ENCODE results near the gene TBXA2R.
"Not testable (repeated sequence)": the region's sequence is repeated elsewhere in the genome, so short reads cannot be mapped to it uniquely, and the experiment has no call there.

Gene TBXA2R

GRCh38 chr19:3606690-3607289 is at the start of gene TBXA2R:
Gene TBXA2R (minus strand): TSS chr19:3606875. CDS start chr19:3600634, 6,241 bp downstream.
- DNase-seq (ENCODE audit: low read depth): peak; percentile 28

- DNase-seq (ENCODE audit: low read depth): no peak
Observed at GRCh38 chr19:3656073-3656746, 49.5 kb upstream of the TBXA2R start.

GRCh38 chr19:3655402-3656072 is 48.9 kb upstream of the TBXA2R start:
- DNase-seq (ENCODE audit: low read depth): no peak

- DNase-seq (ENCODE audit: low read depth): no peak
Observed at GRCh38 chr19:3653865-3654513, 47.3 kb upstream of the TBXA2R start.

- no peak for DNase-seq (ENCODE audit: low read depth)
Observed at GRCh38 chr19:3653081-3653795, 46.6 kb upstream of the TBXA2R start.

GRCh38 chr19:3652422-3652821 is 45.7 kb upstream of the TBXA2R start:
- no peak for DNase-seq (ENCODE audit: low read depth)

- DNase-seq (ENCODE audit: low read depth): no peak
Observed at GRCh38 chr19:3651684-3652083, 45.0 kb upstream of the TBXA2R start.

- no peak for DNase-seq (ENCODE audit: low read depth)
Observed at GRCh38 chr19:3649888-3650287, 43.2 kb upstream of the TBXA2R start.

GRCh38 chr19:3648037-3648905 is 41.6 kb upstream of the TBXA2R start:
- DNase-seq (ENCODE audit: low read depth): no peak

GRCh38 chr19:3647102-3647501 is 40.4 kb upstream of the TBXA2R start:
- not testable (repeated sequence) for DNase-seq (ENCODE audit: low read depth)

GRCh38 chr19:3646336-3647092 is 39.8 kb upstream of the TBXA2R start:
- no peak for DNase-seq (ENCODE audit: low read depth)

- no peak for DNase-seq (ENCODE audit: low read depth)
Observed at GRCh38 chr19:3645726-3646125, 39.1 kb upstream of the TBXA2R start.

- DNase-seq (ENCODE audit: low read depth): no peak
Observed at GRCh38 chr19:3645067-3645396, 38.4 kb upstream of the TBXA2R start.

GRCh38 chr19:3644351-3645066 is 37.8 kb upstream of the TBXA2R start:
- DNase-seq (ENCODE audit: low read depth): no peak

- no peak for DNase-seq (ENCODE audit: low read depth)
Observed at GRCh38 chr19:3643674-3644313, 37.1 kb upstream of the TBXA2R start.

- no peak for DNase-seq (ENCODE audit: low read depth)
Observed at GRCh38 chr19:3642987-3643673, 36.5 kb upstream of the TBXA2R start.

GRCh38 chr19:3642296-3642695 is 35.6 kb upstream of the TBXA2R start:
- no peak for DNase-seq (ENCODE audit: low read depth)

- no peak for DNase-seq (ENCODE audit: low read depth)
Observed at GRCh38 chr19:3641515-3642269, 35.0 kb upstream of the TBXA2R start.
